ENCODE data around the gene PAXX.
"Not testable (repeated sequence)": the region's sequence is repeated elsewhere in the genome, so short reads cannot be mapped to it uniquely, and the experiment has no call there.

The PAXX gene

GRCh38 chr9:137020771-137021567 lies 28.7 kb downstream of the PAXX start:
- DNase-seq, result no peak

GRCh38 chr9:137021568-137021978 lies 29.4 kb downstream of the PAXX start:
- DNase-seq, result no peak

GRCh38 chr9:137021979-137022661 lies 29.9 kb downstream of the PAXX start:
- DNase-seq, result peak; percentile 64 to 71

- DNase-seq, result no peak
These were observed 30.4 kb downstream of the PAXX start for GRCh38 chr9:137022662-137023008.

GRCh38 chr9:137023157-137023556 lies 30.9 kb downstream of the PAXX start:
- no peak for DNase-seq

GRCh38 chr9:137023583-137023991 lies 31.4 kb downstream of the PAXX start:
- DNase-seq, result no peak

- DNase-seq, result no peak
These were observed 33.3 kb downstream of the PAXX start for GRCh38 chr9:137025517-137025966.

- DNase-seq, result no peak
These were observed 34.2 kb downstream of the PAXX start for GRCh38 chr9:137026384-137026783.

GRCh38 chr9:137026828-137027227 lies 34.6 kb downstream of the PAXX start:
- DNase-seq, result no peak

GRCh38 chr9:137027369-137028262 lies 35.4 kb downstream of the PAXX start, which contains the start of gene ABCA2:
Gene ABCA2 (minus strand): TSS chr9:137028237. CDS start chr9:137028140, 97 bp downstream.
- DNase-seq, result no peak

GRCh38 chr9:137028263-137029057 lies 36.2 kb downstream of the PAXX start:
- DNase-seq, result peak; percentile 47 to 70

GRCh38 chr9:137029058-137029936 lies 37.1 kb downstream of the PAXX start:
- DNase-seq, result peak; percentile 50 to 74

- DNase-seq, result no peak
These were observed 37.8 kb downstream of the PAXX start for GRCh38 chr9:137030006-137030405.

GRCh38 chr9:137030538-137031527 lies 38.6 kb downstream of the PAXX start:
- peak in 1 of 2 experiments; percentile 34 for DNase-seq

GRCh38 chr9:137031904-137032640 lies 39.9 kb downstream of the PAXX start, which contains the start of gene FUT7:
Gene FUT7 (minus strand): TSS chr9:137032088. CDS start chr9:137031991, 97 bp downstream.
- DNase-seq, result no peak

- DNase-seq, result no peak
These were observed 40.6 kb downstream of the PAXX start for GRCh38 chr9:137032858-137033257.

- DNase-seq, result not testable (repeated sequence)
These were observed 41.3 kb downstream of the PAXX start for GRCh38 chr9:137033481-137033880.

GRCh38 chr9:137034039-137034708 lies 42.0 kb downstream of the PAXX start:
- no peak for DNase-seq
